K562 (cell line): ENCODE measurements around the gene TNF. TPM values are rescaled to one million over a fixed set of nuclear protein-coding genes. Genes with fewer than 3 reads are reported as not detected.

Experiments
- ARID1B ChIP-seq: fragments of 450-650 bp; IDR thresholded peaks from 2 replicates; pipeline ENCODE4 v1.6.1; 2016; ENCODE audit warnings: antibody characterized with exemption, mild to moderate bottlenecking, inconsistent platforms
- CC2D1A ChIP-seq: fragments of 450-650 bp; IDR thresholded peaks from 2 replicates; pipeline ENCODE4 v1.6.1; 2017; ENCODE audit warnings: mild to moderate bottlenecking
- FOXK2 ChIP-seq, 2 experiments: fragments of 450-650 bp; IDR thresholded peaks in 1 of 2; conservative IDR thresholded peaks in 1 of 2; 2 replicates each; pipeline ENCODE4 v1.6.1; 2016; ENCODE audit warnings: low read depth in 2 of 2, mild to moderate bottlenecking in 1 of 2
- JUND ChIP-seq, 2 experiments: IDR thresholded peaks; 2 replicates in 1 of 2; 3 replicates in 1 of 2; pipeline ENCODE4 v1.6.1; 2011; ENCODE audit warnings: borderline replicate concordance in 2 of 2, low read depth in 2 of 2, low read length in 2 of 2, improper control_type of control experiment in 1 of 2, missing biosample characterization in 1 of 2, missing genetic modification characterization in 1 of 2, missing genetic modification reagents in 1 of 2
- KAT2B ChIP-seq: IDR thresholded peaks from one replicate; pipeline ENCODE4 v1.6.1; 2012; ENCODE audit warnings: low read depth, mild to moderate bottlenecking, control low read depth, inconsistent platforms, low read length, moderate library complexity
- KDM5B ChIP-seq: fragments of 200-600 bp; sonication (generic); IDR thresholded peaks from 2 replicates; pipeline ENCODE4 v1.6.1; 2012; ENCODE audit warnings: low read depth, mild to moderate bottlenecking, moderate library complexity, low read length, control low read depth, inconsistent platforms; ENCODE audit not compliant: insufficient replicate concordance
- MAZ ChIP-seq, 2 experiments: fragments of 450-650 bp in 1 of 2; sonication (generic) in 1 of 2; formaldehyde crosslinking; IDR thresholded peaks in 1 of 2; conservative IDR thresholded peaks in 1 of 2; 2 replicates each; pipeline versions ENCODE4 v1.4.0 to v1.5.0; 2020; ENCODE audit warnings: mild to moderate bottlenecking in 1 of 2, missing genetic modification reagents in 1 of 2
- MECOM ChIP-seq: fragments of 250-450 bp; sonication (Bioruptor Pico); IDR thresholded peaks from 2 replicates; pipeline ENCODE4 v1.8.0; 2022; ENCODE audit warnings: inconsistent platforms
- MTA1 ChIP-seq: fragments of 450-650 bp; IDR thresholded peaks from 2 replicates; pipeline ENCODE4 v1.6.1; 2017; ENCODE audit warnings: borderline replicate concordance
- MTA3 ChIP-seq: fragments of 450-650 bp; formaldehyde crosslinking; IDR thresholded peaks from 2 replicates; pipeline ENCODE4 v1.6.1; 2017; ENCODE audit warnings: mild to moderate bottlenecking, borderline replicate concordance
- NEUROD1 ChIP-seq: fragments of 150-350 bp; IDR thresholded peaks from 2 replicates; pipeline ENCODE4 v1.6.1; 2014; ENCODE audit warnings: borderline replicate concordance, low read length, low read depth; ENCODE audit not compliant: partially characterized antibody
- NKRF ChIP-seq: fragments of 450-650 bp; IDR thresholded peaks from 2 replicates; pipeline ENCODE4 v1.6.1; 2016; ENCODE audit warnings: borderline replicate concordance
- RBBP5 ChIP-seq: fragments of 200-600 bp; sonication (generic); IDR thresholded peaks from 2 replicates; pipeline ENCODE4 v1.6.1; 2012; ENCODE audit warnings: borderline replicate concordance, mild to moderate bottlenecking, low read length, control low read depth, inconsistent platforms; ENCODE audit not compliant: insufficient read depth, poor library complexity, severe bottlenecking
- RBM25 ChIP-seq: fragments of 200-400 bp; formaldehyde crosslinking; IDR thresholded peaks from 2 replicates; pipeline ENCODE4 v1.6.1; 2018; ENCODE audit warnings: low read length, low read depth, moderate library complexity; ENCODE audit not compliant: severe bottlenecking
- SRSF3 ChIP-seq: fragments of 200-400 bp; formaldehyde crosslinking; IDR thresholded peaks from 2 replicates; pipeline ENCODE4 v1.6.1; 2016; ENCODE audit warnings: mild to moderate bottlenecking, low read length, moderate library complexity; ENCODE audit not compliant: insufficient read depth
- STAT5B ChIP-seq: fragments of 250-450 bp; sonication (Bioruptor Pico); IDR thresholded peaks from 2 replicates; pipeline ENCODE4 v1.8.0; 2021; ENCODE audit warnings: mild to moderate bottlenecking, inconsistent platforms
- ZNF551 ChIP-seq: fragments of 250-450 bp; sonication (Bioruptor Pico); IDR thresholded peaks from 2 replicates; pipeline ENCODE4 v1.5.0; 2021; ENCODE audit warnings: mild to moderate bottlenecking, moderate library complexity
- ZNF57 ChIP-seq: fragments of 450-650 bp; formaldehyde crosslinking; IDR thresholded peaks from 2 replicates; pipeline ENCODE4 v1.4.0; 2020; ENCODE audit warnings: mild to moderate bottlenecking, moderate library complexity
- ZNF609 ChIP-seq: sonication (generic); formaldehyde crosslinking; IDR thresholded peaks from 2 replicates; pipeline ENCODE4 v1.8.1; 2023; ENCODE audit warnings: missing genetic modification reagents, mild to moderate bottlenecking, borderline replicate concordance
- polyA plus RNA-seq, 8 experiments: library from polyadenylated mRNA; depleted of rRNA in 4 of 8; stranded (reverse) in 5 of 8; unstranded in 3 of 8; fragments of >200 nt; fragmentation: Nextera tagmentation in 2 of 8; fragmentation: Illumina TruSeq in 1 of 8; extraction: Ambion mirVana in 2 of 8; extraction: Trizol in 1 of 8; gene quantifications; 2 replicates each; pipeline versions ENCODE4 v1.2.1 to v1.2.3, GENCODE V29; 2011 to 2014; ENCODE audit warnings: inconsistent platforms in 1 of 8, missing spikeins in 1 of 8
- total RNA-seq, 7 experiments: library from RNA; depleted of rRNA in 6 of 7; stranded (reverse); fragments of >200 nt in 6 of 7; fragmentation: Illumina TruSeq in 2 of 7; extraction: Trizol in 2 of 7; gene quantifications; 2 replicates each; pipeline versions ENCODE4 v1.2.1 to v1.2.3, GENCODE V29; 2011 to 2021; ENCODE audit warnings: low replicate concordance in 1 of 7

TNF gene
- total and polyA plus RNA-seq, 9 of the 15 experiments (the other 6 are each of a cell fraction or from before 2014, with no cell fraction given), result 0.08 to 0.40 TPM; not detected in 7

- TF ChIP-seq JUND (IDR thresholded peaks at IDR 0.05; ENCODE audit: borderline replicate concordance, low read depth, low read length), result no peak
- no peak for TF ChIP-seq JUND (tag; IDR thresholded peaks at IDR 0.05; ENCODE audit: borderline replicate concordance, low read depth, low read length)
- no peak for TF ChIP-seq MAZ (CRISPR knock-in tag; conservative IDR thresholded peaks at IDR 0.05 in 1 of 2, IDR thresholded peaks at IDR 0.05 in 1 of 2)
- no peak for TF ChIP-seq KDM5B
- TF ChIP-seq SRSF3, result no peak
- TF ChIP-seq KAT2B, result no peak
- TF ChIP-seq MECOM, result 0 out of 2 replicates have a peak, but pooled peaks have one; percentile 29
- TF ChIP-seq STAT5B (CRISPR knock-in tag), result no peak
- no peak for TF ChIP-seq ZNF551 (CRISPR knock-in tag)
- TF ChIP-seq CC2D1A, result 0 out of 2 replicates have a peak, but pooled peaks have one; percentile 54
- 0 out of 2 replicates have a peak, but pooled peaks have one; percentile 56 for TF ChIP-seq ZNF609 (CRISPR knock-in tag)
- TF ChIP-seq ARID1B, result no peak
- no peak for TF ChIP-seq MTA3
- no peak for TF ChIP-seq RBBP5
- TF ChIP-seq NEUROD1, result peak; percentile 12
- TF ChIP-seq ZNF57 (CRISPR knock-in tag), result no peak
- peak; percentile 78; the same call in 1 of the 2 replicates for TF ChIP-seq MTA1
- peak; percentile 4 for TF ChIP-seq NKRF
- no peak for TF ChIP-seq RBM25
- TF ChIP-seq FOXK2 (conservative IDR thresholded peaks at IDR 0.05 in 1 of 2, IDR thresholded peaks at IDR 0.05 in 1 of 2; ENCODE audit: low read depth in 2 of 2), result peak; percentile 47 to 67; a peak in 2 of 4 replicates
These were observed 46.1 kb downstream of the TNF start (continued) for GRCh38 chr6:31621320-31621939.
